H1 (cell line): ENCODE data around the gene L3MBTL3. TPM values are rescaled to one million over a fixed set of nuclear protein-coding genes. Genes with fewer than 3 reads are reported as not detected.

Experiments
- CHD7 ChIP-seq: fragments of 300-600 bp; sonication (generic); IDR thresholded peaks from 2 replicates; pipeline ENCODE4 v1.7.1; 2012; ENCODE audit warnings: low read length, moderate library complexity, mild to moderate bottlenecking, inconsistent platforms; ENCODE audit not compliant: insufficient replicate concordance
- MAX ChIP-seq: IDR thresholded peaks from 2 replicates; pipeline ENCODE4 v1.6.1; 2012; ENCODE audit warnings: inconsistent platforms
- NANOG ChIP-seq: IDR thresholded peaks from 2 replicates; pipeline ENCODE4 v1.6.1; 2011; ENCODE audit warnings: low read length, low read depth, mild to moderate bottlenecking, inconsistent platforms; ENCODE audit not compliant: insufficient read depth, poor library complexity, severe bottlenecking
- polyA plus RNA-seq, 7 experiments: library from polyadenylated mRNA; depleted of rRNA in 3 of 7; stranded (reverse) in 5 of 7; unstranded in 2 of 7; fragments of >200 nt in 5 of 7; fragments of 200-250 nt in 2 of 7; gene quantifications; 1 replicate in 5 of 7; 2 replicates in 1 of 7; 4 replicates in 1 of 7; pipeline versions ENCODE4 v1.2.1 to v1.2.3, GENCODE V29; 2011 to 2013; ENCODE audit warnings: missing spikeins in 2 of 7, mixed read lengths in 2 of 7
- total RNA-seq: library from RNA; stranded (reverse); fragmentation: NEBNext Ultra II Directional; extraction: Animal tissue kit (Norgen Biotek cat#: 25700); gene quantifications from 2 replicates; pipeline ENCODE4 v1.2.1, GENCODE V29; 2021

Gene L3MBTL3
- total and polyA plus RNA-seq, 2 of the 8 experiments (the other 6 are each of a cell fraction or from before 2014, with no cell fraction given): 3.9 to 17.2 TPM

GRCh38 chr6:130093546-130093945 lies 75.2 kb downstream of the L3MBTL3 start (continued):
- TF ChIP-seq CHD7: no peak
- TF ChIP-seq MAX: no peak
- no peak for TF ChIP-seq NANOG
- TF ChIP-seq, all 59 proteins: peak for 0
